ENCODE results near the gene CDH22.

DNA sequence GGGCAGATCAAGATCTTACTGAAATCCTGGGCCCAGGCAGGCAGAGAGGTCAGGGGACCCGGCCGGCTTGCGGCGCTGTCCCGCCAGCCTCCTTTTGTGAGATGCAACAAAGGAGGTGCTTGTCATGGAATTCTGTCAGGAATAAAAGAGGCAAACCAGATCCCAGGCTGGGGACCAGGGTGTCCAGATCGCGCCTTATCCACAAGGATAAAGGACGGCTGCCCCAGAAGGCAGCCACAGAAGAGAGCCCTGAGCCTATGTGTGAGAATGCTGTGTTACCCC is 42.6 kb upstream of the CDH22 start:
- TF ChIP-seq, protein P1, sequence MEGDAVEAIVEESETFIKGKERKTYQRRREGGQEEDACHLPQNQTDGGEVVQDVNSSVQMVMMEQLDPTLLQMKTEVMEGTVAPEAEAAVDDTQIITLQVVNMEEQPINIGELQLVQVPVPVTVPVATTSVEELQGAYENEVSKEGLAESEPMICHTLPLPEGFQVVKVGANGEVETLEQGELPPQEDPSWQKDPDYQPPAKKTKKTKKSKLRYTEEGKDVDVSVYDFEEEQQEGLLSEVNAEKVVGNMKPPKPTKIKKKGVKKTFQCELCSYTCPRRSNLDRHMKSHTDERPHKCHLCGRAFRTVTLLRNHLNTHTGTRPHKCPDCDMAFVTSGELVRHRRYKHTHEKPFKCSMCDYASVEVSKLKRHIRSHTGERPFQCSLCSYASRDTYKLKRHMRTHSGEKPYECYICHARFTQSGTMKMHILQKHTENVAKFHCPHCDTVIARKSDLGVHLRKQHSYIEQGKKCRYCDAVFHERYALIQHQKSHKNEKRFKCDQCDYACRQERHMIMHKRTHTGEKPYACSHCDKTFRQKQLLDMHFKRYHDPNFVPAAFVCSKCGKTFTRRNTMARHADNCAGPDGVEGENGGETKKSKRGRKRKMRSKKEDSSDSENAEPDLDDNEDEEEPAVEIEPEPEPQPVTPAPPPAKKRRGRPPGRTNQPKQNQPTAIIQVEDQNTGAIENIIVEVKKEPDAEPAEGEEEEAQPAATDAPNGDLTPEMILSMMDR (IDR thresholded peaks at IDR 0.05 in 8 of 11, conservative IDR thresholded peaks at IDR 0.05 in 3 of 11) = no peak
- TF ChIP-seq POLR2AphosphoS5 (IDR thresholded peaks at IDR 0.05) = no peak

Measured in spleen (tissue), 7 donors.